Large intestine (tissue), 3 donors: ENCODE results near the gene UPP2. TPM values are rescaled to one million over a fixed set of nuclear protein-coding genes. Genes with fewer than 3 reads are reported as not detected.

ENCODE experiments used
- DNase-seq, 2 donors: peaks; one replicate each; pipeline versions ENCODE4 v3.0.0 to v3.0.0-alpha.2; 2013
- H3K27ac ChIP-seq: one replicate; pipeline ENCODE4 v1.5.1; 2013; ENCODE audit warnings: low read length
- H3K27me3 ChIP-seq: 2 replicates; pipeline ENCODE4 v1.6.1; 2013; ENCODE audit warnings: low read length; ENCODE audit not compliant: control insufficient read depth, insufficient read depth
- H3K36me3 ChIP-seq: 2 replicates; pipeline ENCODE4 v1.6.1; 2013; ENCODE audit warnings: low read length; ENCODE audit not compliant: control insufficient read depth, insufficient read depth
- H3K4me1 ChIP-seq: one replicate; pipeline ENCODE4 v1.6.1; 2013; ENCODE audit warnings: low read length; ENCODE audit not compliant: control insufficient read depth, insufficient read depth
- H3K4me3 ChIP-seq: one replicate; pipeline ENCODE4 v1.5.1; 2013; ENCODE audit warnings: low read length
- H3K9me3 ChIP-seq: one replicate; pipeline ENCODE4 v1.6.1; 2013; ENCODE audit warnings: mild to moderate bottlenecking, low read depth, low read length, moderate library complexity; ENCODE audit not compliant: control insufficient read depth
- WGBS: methylation state at CpG from one replicate; pipeline ENCODE4 v1.1.5; 2013; ENCODE audit warnings: low lambda C conversion rate; ENCODE audit not compliant: insufficient coverage; 5-methylcytosine and 5-hydroxymethylcytosine counted together
- polyA plus RNA-seq: library from polyadenylated mRNA; unstranded; fragments of 120-200 nt; gene quantifications from one replicate; pipeline ENCODE4 v1.2.1, GENCODE V29; 2013

The UPP2 gene
- polyA plus RNA-seq, 1 donor = 0.04 TPM

DNA sequence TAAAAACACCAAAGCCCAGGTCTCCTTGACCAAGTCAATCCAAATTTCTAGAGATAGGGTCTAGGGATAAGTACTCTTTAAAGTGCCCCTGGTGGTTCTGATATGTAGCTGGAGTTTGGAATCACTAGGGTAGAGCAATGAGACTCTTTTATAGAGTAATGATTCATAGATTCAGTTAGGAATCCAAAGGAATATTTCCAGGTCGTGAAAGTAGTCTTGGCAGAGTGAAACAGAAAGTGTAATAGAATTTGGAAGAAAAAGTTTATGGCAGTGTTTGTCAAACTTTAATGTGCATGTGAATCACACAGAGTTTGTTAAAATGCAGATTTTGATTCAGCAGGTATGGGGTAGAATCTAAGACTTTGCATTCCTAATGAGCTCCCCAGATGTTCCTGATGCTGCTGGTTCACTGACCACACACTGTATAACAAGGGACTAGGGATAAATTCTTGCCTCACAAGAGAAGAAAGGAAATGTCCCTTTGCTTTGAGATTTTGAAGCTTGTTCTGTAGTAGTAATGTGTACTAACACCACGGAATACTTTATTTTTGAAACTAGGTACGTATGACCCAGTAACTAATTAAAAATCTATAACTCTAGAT lies 1.8 kb downstream of the UPP2 start:
- Histone ChIP-seq H3K36me3 (no peaks in the 10 kb centered on the region), H3K9me3 (no peaks in the 10 kb centered on the region), H3K27me3 (no peaks in the 10 kb centered on the region), H3K4me3 (no peak overlapping the region), H3K4me1 (no peaks in the 10 kb centered on the region), H3K27ac (no peak overlapping the region)
- DNase-seq = no peak
- WGBS = 78% methylated on average over 2 of the region's 3 CpGs

GRCh38 chr2:158104903-158105302 lies 3.2 kb downstream of the UPP2 start:
- Histone ChIP-seq H3K27me3 (no peaks in the 10 kb centered on the region), H3K36me3 (no peaks in the 10 kb centered on the region), H3K9me3 (no peaks in the 10 kb centered on the region), H3K4me3 (no peak overlapping the region), H3K4me1 (no peaks in the 10 kb centered on the region), H3K27ac (no peak overlapping the region)
- no CpG with 5 or more reads among the region's 5 CpGs for WGBS
- DNase-seq = no peak

DNA sequence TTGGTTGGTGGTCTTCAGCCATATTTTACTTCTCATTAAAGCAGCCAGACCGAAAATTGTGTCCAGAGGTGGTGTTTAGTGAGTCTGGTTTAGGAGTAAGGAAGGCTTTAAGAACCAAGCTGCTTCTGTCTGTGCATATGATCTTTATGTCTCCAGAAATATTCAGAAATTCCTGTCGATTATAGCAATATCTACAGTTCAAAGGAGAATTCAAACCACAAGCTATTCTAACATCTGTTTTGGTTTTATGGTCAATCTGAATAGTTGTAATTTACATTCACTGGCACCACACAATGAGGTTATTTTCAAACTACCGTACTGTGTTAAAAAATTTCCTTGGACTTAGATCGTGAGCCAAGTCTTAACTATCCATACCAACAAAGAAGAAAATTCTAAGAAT lies 11.3 kb downstream of the UPP2 start:
- 100% methylated on average over 3 of the region's 4 CpGs for WGBS
- Histone ChIP-seq H3K27me3 (no peaks in the 10 kb centered on the region), H3K9me3 (no peaks in the 10 kb centered on the region), H3K36me3 (no peaks in the 10 kb centered on the region), H3K4me1 (no peaks in the 10 kb centered on the region), H3K27ac (no peak overlapping the region), H3K4me3 (no peak overlapping the region)
- no peak for DNase-seq

GRCh38 chr2:158113741-158114295 lies 12.1 kb downstream of the UPP2 start:
- no peaks in the 10 kb centered on the region for H3K36me3 ChIP-seq
- no CpG with 5 or more reads among the region's 4 CpGs for WGBS
- no peaks in the 10 kb centered on the region for H3K27me3 ChIP-seq

GRCh38 chr2:158114516-158114915 lies 12.8 kb downstream of the UPP2 start:
- no CpG with 5 or more reads among the region's 2 CpGs for WGBS

More at GRCh38 chr2:158113741-158114295, 12.1 kb downstream of the UPP2 start:
- H3K4me1 ChIP-seq = no peaks in the 10 kb centered on the region
- no peak for DNase-seq
- no peak overlapping the region for H3K4me3 ChIP-seq
- H3K9me3 ChIP-seq = no peaks in the 10 kb centered on the region
- no peak overlapping the region for H3K27ac ChIP-seq

DNA sequence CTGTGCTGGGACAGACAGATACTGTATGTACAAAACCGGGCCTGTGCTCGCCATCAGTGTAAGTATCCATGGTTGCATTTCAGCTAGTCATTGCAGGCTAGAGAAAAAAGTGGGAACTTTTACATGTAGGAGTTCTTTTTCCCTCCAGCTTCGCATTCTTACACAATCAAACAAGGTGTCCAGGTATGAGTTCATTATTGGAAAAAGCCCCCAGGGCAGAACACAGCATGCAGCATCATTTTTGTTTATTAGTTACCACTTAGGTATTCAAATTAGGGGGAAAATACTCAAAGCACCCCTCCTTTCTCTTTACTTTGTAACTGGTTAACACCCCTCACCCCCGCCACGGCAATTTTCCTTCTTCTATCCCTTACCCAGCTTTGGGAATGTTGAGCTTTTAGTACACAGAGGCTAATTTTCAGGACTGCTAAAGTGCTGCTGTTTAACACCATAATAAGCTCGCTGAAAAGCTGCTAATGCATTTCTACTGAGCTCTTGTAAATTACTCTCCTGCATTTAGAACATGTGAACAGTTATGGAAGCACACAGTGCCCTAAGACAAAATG lies 13.6 kb downstream of the UPP2 start:
- Histone ChIP-seq H3K4me1 (no peaks in the 10 kb centered on the region), H3K9me3 (no peaks in the 10 kb centered on the region), H3K36me3 (no peaks in the 10 kb centered on the region), H3K27me3 (no peaks in the 10 kb centered on the region), H3K27ac (no peak overlapping the region), H3K4me3 (no peak overlapping the region)
- no peak for DNase-seq
- whole genome bisulfite sequencing = 95% methylated on average over 3 of the region's 6 CpGs

More at GRCh38 chr2:158114516-158114915, 12.8 kb downstream of the UPP2 start:
- no peak for DNase-seq
- Histone ChIP-seq H3K27me3 (no peaks in the 10 kb centered on the region), H3K36me3 (no peaks in the 10 kb centered on the region), H3K4me3 (no peak overlapping the region), H3K4me1 (no peaks in the 10 kb centered on the region), H3K9me3 (no peaks in the 10 kb centered on the region), H3K27ac (no peak overlapping the region)

DNA sequence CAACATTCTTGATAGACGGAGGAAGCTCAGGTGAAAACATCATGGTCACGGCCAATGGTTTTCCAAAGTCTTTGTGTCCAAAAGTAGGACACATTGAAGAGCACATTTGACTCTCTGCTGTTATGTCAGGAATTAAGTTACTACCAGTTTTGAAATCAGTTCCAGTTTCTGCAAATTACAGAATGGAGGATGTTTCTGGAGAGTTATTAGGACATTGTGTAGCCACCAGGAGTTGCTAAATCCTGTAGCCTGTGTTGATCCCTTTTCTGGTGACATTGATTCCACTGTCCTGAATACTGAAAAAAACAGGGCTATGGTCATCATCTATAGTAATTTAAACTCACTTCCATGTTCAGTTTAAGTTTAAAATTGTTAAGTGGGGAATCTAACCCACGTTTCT lies 15.3 kb downstream of the UPP2 start:
- H3K36me3 ChIP-seq = no peaks in the 10 kb centered on the region
- H3K27me3 ChIP-seq = no peaks in the 10 kb centered on the region
- no peak for DNase-seq
- no CpG with 5 or more reads among the region's 3 CpGs for WGBS
- H3K4me3 ChIP-seq = no peak overlapping the region
- H3K9me3 ChIP-seq = no peaks in the 10 kb centered on the region
- no peaks in the 10 kb centered on the region for H3K4me1 ChIP-seq
- no peak overlapping the region for H3K27ac ChIP-seq

GRCh38 chr2:158120102-158120501 lies 18.4 kb downstream of the UPP2 start:
- Histone ChIP-seq H3K27ac (no peak overlapping the region), H3K9me3 (no peaks in the 10 kb centered on the region), H3K36me3 (no peaks in the 10 kb centered on the region), H3K27me3 (no peaks in the 10 kb centered on the region), H3K4me3 (no peak overlapping the region), H3K4me1 (no peaks in the 10 kb centered on the region)
- DNase-seq = no peak
- no CpG with 5 or more reads among the region's 1 CpG for WGBS

- Histone ChIP-seq H3K9me3 (no peaks in the 10 kb centered on the region), H3K4me1 (no peaks in the 10 kb centered on the region), H3K27ac (no peak overlapping the region), H3K36me3 (no peaks in the 10 kb centered on the region), H3K4me3 (no peak overlapping the region), H3K27me3 (no peaks in the 10 kb centered on the region)
- WGBS = 92% methylated on average over 2 of the region's 8 CpGs
- DNase-seq = no peak
Observed at GRCh38 chr2:158120664-158121641, 19.3 kb downstream of the UPP2 start.

GRCh38 chr2:158124896-158125295 lies 23.2 kb downstream of the UPP2 start:
- WGBS = no CpG with 5 or more reads among the region's 2 CpGs
- Histone ChIP-seq H3K27ac (no peak overlapping the region), H3K36me3 (no peaks in the 10 kb centered on the region), H3K27me3 (no peaks in the 10 kb centered on the region), H3K9me3 (no peaks in the 10 kb centered on the region), H3K4me3 (no peak overlapping the region), H3K4me1 (peaks cover 35% of the 10 kb centered on the region)
- no peak for DNase-seq
